GM20431 (cell line): Measurements from ENCODE around the gene GPATCH4.
"Not testable (repeated sequence)": the region's sequence is repeated elsewhere in the genome, so short reads cannot be mapped to it uniquely, and the experiment has no call there.

ENCODE experiments used
- in situ Hi-C: fragments of 300-500 bp; cut with MseI, MboI; formaldehyde crosslinking; loops from one replicate; pipeline ENCODE4 v1.15.0; 2020; ENCODE audit warnings: low sequenced_read_pairs; ENCODE audit not compliant: unreplicated experiment

GPATCH4 gene

DNA sequence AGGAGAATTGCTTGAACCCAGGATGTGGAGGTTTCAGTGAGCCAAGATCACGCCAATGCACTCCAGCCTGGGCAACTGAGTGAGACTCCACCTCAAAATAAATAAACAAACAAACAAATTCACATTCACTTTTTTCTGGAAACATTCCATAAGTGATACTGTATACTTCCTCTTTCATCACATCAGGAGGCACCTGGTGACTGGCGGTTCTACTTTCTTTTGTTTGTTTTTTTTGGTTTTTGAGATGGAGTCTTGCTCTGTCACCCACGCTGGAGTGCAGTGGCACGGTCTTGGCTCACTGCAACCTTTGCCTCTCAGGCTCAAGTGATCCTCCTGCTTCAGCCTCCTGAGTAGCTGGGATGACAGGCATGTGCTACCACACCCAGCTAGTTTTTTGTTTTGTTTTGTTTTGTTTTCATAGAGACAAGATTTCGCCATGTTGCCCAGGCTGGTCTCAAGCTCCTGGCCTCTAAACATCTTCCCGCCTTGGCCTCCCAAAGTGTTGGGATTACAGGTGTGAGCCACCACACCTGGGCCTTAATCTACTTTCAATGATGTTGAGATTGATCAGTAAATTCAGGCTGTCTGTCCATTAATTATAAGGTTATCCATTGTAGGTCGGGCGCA, 28.7 kb upstream of the GPATCH4 start:
- in situ Hi-C loops, result no loop called here

- in situ Hi-C loops, result no loop called here
Measured at GRCh38 chr1:156627313-156627880, 26.1 kb upstream of the GPATCH4 start.

- in situ Hi-C loops, result no loop called here
Measured at GRCh38 chr1:156626079-156626438, 24.8 kb upstream of the GPATCH4 start.

DNA sequence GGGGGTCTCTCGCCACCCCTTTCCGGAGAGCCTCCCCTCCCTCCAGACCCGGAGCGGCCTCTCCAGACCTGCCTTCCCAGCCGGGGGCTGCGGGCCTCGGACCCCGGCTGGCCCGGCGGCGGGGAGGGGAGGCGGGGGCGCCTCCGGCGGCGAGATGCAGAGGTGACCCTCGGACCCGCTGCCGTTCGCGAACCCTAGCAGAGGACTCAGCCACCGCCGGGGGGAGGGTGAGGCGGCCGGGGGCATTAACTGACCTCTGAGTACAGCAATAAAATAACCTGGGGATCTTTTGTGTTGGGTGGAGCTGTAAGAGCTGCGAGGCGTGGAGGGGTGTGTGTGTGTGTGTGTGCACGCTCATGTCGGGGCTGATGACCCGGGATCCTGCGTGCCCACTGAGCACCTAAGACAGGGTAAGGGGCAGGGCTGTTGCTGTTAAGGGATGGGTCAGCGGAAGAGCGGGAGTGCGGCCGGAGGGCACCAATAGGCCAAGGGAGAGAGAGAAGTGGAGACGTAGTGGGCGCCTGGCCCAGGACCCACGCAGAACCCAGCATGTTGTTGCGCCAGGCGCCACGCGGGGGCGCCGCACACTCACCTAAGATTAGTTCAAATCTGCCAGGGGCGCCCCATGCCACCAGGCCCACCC, 24.3 kb upstream of the GPATCH4 start:
- in situ Hi-C loops, result no loop called here

GRCh38 chr1:156624814-156625435, 23.6 kb upstream of the GPATCH4 start:
- in situ Hi-C loops, result no loop called here

- in situ Hi-C loops, result no loop called here
Measured at GRCh38 chr1:156623946-156624813, 22.9 kb upstream of the GPATCH4 start.

- in situ Hi-C loops, result no loop called here
Measured at GRCh38 chr1:156622581-156623297, 21.5 kb upstream of the GPATCH4 start.

DNA sequence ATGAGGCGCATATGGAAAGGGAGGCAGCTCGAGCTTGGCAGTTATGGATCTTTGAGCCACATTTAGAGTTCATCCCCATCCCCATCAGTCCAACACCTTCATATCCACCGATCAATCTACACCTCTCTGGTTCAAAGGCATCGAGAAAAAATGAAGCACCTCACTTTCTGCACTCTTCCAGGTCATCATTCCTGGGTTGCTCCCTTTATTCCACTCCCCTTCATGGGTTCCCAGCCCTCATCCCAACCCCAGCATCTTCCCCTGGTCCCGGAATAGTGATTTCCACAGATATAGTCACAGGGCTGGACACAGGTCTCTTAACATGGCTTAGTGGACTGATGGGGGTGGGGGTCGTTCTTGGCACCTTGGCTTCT, 18.3 kb upstream of the GPATCH4 start:
- in situ Hi-C loops, result no loop called here

GRCh38 chr1:156618853-156619581, 17.7 kb upstream of the GPATCH4 start, which contains the start of gene HAPLN2:
HAPLN2 (plus strand) TSS chr1:156619415; CDS start chr1:156623491, 4,076 bp downstream.
- in situ Hi-C loops, result no loop called here

DNA sequence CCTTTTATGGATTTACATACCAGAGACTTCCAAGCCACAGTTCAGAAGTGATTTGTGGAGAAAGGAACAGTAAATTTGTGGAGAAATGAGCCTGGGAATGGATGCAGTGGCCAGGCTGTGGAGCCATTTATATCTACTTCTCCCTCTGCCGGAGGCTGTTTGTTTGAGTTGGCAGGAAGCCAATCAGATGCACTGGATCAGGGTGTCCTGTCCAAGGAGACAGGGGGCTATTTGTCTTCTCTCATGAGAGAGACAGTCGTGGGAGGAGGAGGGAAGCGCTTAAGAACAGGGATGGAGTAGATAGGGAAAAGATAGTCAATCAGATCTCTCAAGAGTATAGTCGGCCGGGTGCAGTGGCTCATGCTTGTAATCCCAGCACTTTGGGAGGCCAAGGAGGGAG, 15.2 kb upstream of the GPATCH4 start:
- in situ Hi-C loops, result no loop called here

DNA sequence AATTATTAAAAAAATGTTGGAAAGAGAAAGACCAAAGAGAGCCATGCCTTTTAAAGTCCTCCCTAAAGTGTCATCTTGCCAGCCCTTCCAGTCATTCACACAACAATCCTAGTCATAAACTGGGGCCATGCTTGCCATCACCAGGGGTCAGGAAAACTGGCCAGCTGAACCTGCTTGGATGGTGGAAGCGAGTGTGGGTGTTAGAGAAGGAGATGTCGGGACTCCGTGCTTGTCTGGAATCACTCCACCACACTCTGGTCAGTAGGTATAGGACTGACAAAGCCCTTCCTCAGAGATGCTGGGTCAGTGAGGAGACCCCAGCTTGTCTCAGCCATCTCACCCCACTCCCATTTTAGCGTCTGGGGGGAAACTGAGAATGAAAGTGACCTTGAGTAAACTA, 14.7 kb upstream of the GPATCH4 start:
- in situ Hi-C loops, result no loop called here

DNA sequence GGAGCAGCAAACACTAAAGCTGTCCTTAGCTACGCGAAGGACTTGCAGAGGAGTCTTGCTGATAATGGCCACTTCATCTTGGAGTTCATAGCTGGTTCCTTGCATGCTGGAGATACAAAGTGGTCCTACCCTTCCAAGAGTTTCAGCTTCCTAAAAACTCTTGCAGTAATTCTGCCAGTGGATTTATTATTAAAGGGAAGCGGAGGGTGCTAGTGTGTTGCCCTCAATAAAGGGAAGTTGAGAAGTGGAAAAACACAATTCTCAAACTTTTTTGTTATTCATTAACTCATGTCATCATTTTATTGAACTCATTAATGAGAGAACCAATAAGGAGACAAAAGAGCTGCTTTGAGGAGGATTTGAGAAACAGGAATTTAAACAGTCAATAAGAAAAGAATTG, 11.4 kb upstream of the GPATCH4 start:
- in situ Hi-C loops, result no loop called here

DNA sequence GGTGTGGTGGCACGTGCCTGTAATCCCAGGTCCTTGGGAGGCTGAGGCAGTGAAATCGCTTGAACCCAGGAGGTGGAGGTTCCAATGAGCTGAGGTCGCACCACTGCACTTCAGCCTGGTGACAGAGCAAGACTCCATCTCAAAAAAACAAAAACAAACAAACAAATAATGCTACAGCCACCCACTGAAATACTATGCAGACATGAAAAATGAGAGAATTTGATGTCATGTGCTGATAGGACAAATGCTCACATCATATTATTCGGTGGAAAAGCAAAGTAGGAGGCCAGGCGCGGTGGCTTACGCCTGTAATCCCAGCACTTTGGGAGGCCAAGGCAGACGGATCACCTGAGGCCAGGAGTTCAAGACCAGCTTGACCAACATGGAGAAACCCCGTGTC, 8.8 kb upstream of the GPATCH4 start:
- in situ Hi-C loops, result not testable (repeated sequence)

DNA sequence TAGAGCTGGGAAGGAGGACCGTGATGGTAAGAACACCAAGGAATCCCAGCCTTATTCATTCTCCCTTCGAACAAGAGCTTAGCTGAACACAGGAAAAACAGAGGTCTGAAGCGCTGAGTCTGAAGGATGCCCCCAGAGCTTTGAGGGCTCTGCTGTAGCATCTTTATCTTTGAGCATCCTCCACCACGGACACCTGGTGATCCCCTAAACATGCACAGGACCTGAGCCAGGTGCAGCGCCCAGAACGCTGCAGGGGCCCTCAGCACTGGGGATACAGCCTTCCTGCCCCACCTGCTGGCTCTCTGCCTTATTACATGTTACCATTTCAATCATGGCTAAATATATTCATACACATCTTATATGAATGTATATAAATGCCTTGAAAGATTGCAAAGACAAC, 7.7 kb upstream of the GPATCH4 start:
- in situ Hi-C loops, result no loop called here

DNA sequence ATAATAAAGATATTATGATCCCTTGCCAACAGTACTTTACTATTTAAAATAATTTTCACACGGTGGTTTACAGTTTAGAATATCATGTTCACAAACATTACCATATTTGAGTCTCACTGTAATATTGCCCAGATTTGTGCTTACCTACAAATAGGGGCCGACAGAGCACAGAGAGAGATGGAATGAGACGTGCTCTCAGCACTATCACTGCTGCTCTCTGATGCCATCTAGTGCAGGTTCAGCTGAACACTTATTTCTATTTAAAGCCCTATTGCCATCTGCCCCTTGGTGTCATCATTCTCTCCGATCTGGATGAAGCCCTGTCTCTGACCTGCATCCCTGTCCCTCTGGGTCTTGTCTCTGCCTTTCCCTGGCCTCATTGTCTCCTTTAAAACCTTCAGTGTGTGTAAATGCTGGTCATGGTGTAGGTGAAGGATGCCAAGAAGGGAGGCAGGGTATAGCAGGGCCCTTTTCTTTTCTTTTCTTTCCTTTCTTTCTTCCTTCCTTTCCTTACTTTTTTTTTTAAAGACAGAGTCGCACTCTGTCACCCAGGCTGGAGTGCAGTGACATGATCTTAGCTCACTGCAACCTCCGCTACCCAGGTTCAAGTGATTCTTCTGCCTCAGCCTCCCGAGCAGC, 6.9 kb upstream of the GPATCH4 start:
- in situ Hi-C loops, result no loop called here

DNA sequence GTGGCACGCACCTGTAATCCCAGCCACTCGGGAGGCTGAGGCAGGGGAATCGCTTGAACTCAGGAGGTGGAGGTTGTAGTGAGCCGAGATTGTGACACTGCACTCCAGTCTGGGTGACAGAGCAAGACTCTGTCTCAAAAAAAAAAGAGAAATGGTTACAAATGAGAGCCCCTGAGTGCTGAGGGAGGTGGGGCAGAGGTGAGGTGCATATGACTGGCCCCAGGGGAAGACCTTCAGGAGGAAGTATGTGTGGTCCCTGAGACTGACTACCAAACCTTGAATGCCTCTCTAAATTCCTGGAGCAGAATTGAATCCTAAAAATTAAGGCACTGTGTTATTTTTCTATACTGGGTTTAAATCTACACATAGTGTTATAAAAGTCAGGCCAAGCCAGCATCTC, 6.1 kb upstream of the GPATCH4 start:
- in situ Hi-C loops, result not testable (repeated sequence)

DNA sequence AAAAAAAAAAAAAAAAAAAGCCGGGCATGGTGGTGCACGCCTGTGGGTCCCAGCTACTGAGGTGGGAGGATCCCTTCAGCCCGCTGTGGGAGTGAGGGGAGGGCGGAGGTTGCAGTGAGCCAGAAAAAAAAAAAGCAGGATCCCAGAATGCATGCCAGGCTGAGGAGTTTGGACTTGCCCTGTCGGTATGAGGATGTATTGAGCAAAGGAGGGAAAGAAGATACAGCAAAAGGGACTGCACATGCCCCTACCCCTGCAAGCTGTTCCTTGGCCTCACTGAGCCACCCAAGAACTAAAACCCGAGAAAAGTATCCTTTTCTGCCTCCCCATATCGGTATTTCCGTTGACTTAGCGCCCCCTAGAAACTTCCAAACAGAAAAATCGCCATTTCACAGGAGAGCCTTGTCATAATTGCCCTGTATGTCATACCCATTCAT, 1.3 kb upstream of the GPATCH4 start:
- in situ Hi-C loops, result no loop called here

- in situ Hi-C loops, result no loop called here
Measured at GRCh38 chr1:156601892-156602291, 613 bp upstream of the GPATCH4 start.

DNA sequence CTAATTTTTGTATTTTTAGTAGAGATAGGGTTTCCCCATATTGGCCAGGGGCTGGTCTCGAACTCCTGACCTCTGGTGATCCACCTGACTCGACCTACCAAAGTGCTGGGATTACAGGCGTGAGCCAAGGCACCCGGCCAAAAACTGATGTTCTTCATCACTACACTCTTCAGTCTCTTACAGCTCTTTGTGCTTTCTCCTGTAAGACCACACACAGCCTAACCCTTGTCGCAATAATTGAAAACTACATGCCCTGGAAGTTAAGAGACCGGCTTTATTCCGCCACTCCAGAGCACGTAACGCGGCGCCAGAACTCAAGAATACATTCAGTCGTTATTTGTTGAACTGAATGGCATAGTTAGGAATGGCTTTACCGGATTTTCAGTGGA, 552 bp downstream of the GPATCH4 start:
- in situ Hi-C loops, result no loop called here
